Uterus (tissue), 2 donors: Measurements from ENCODE around the gene SLC5A12.

Experiments used
- POLR2A ChIP-seq, 2 donors: fragments of 450-650 bp; IDR thresholded peaks; one replicate each; pipeline ENCODE4 v1.6.1; 2016; ENCODE audit warnings: antibody characterized with exemption in 2 of 2, mild to moderate bottlenecking in 1 of 2, moderate library complexity in 1 of 2
- TF ChIP-seq, protein P1 (sequence below), 4 experiments: fragments of 200-600 bp in 2 of 4; fragments of 450-650 bp in 2 of 4; sonication (generic) in 2 of 4; IDR thresholded peaks; one replicate each; pipeline ENCODE4 v1.5.1; 2016 to 2019; ENCODE audit warnings: antibody characterized with exemption in 4 of 4, mild to moderate bottlenecking in 2 of 4, moderate library complexity in 1 of 4

DNA sequence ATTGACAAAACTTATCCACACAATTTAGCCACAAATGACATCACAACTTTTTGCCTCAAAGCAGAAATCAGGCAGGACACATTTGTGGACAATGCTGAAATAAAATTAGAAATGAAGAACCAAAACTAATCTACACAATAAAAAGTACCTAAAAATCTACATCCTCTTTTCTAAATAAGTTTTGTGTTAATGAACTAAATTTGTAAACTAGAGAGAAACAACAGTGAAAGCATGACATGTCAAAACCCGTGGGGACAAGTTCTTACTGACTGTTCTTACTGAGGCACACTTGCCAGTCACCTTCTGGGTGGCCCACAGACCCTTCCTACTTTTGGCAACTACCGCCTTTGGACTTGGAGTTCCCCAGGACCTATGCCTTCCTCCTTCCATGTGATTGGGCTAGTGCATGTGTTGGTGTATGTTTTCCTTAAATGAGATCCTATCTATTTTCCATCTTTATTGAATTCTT lies 89.1 kb downstream of the SLC5A12 start:
- TF ChIP-seq, protein P1, sequence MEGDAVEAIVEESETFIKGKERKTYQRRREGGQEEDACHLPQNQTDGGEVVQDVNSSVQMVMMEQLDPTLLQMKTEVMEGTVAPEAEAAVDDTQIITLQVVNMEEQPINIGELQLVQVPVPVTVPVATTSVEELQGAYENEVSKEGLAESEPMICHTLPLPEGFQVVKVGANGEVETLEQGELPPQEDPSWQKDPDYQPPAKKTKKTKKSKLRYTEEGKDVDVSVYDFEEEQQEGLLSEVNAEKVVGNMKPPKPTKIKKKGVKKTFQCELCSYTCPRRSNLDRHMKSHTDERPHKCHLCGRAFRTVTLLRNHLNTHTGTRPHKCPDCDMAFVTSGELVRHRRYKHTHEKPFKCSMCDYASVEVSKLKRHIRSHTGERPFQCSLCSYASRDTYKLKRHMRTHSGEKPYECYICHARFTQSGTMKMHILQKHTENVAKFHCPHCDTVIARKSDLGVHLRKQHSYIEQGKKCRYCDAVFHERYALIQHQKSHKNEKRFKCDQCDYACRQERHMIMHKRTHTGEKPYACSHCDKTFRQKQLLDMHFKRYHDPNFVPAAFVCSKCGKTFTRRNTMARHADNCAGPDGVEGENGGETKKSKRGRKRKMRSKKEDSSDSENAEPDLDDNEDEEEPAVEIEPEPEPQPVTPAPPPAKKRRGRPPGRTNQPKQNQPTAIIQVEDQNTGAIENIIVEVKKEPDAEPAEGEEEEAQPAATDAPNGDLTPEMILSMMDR (IDR thresholded peaks at IDR 0.05) = no peak
- TF ChIP-seq POLR2A (IDR thresholded peaks at IDR 0.05) = no peak
